PC-9 (cell line): Measurements from ENCODE around the gene CHAF1B. TPM values are rescaled to one million over a fixed set of nuclear protein-coding genes. Genes with fewer than 3 reads are reported as not detected.

Experiments
- BruUV-seq: library from RNA; stranded (reverse); fragments of 400-500 nt; replicated peaks from 2 replicates; lab custom pipeline; 2021; lab: Mats Ljungman, UMichigan
- CTCF ChIA-PET: fragments of 300-600 bp; sonication (Branson Sonifier 250); formaldehyde crosslinking; loops from one replicate; lab custom pipeline; 2022; ENCODE audit warnings: antibody characterized with exemption; lab: Charles Lee
- POLR2A ChIA-PET: fragments of 300-600 bp; sonication (Branson Sonifier 250); formaldehyde crosslinking; loops from one replicate; lab custom pipeline; 2022; ENCODE audit warnings: antibody characterized with exemption; ENCODE audit not compliant: unreplicated experiment; lab: Charles Lee
- DNase-seq, 2 experiments: peaks; one replicate each; pipeline versions ENCODE4 v3.0.0 to v3.0.0-alpha.2; 2015 to 2022; ENCODE audit warnings: mixed read lengths in 1 of 2
- H2AFZ ChIP-seq: fragments of 200-600 bp; sonication (generic); 2 replicates; pipeline ENCODE4 v1.8.1; 2017; ENCODE audit warnings: antibody characterized with exemption
- H3F3A ChIP-seq: fragments of 200-600 bp; sonication (generic); 2 replicates; pipeline ENCODE4 v1.8.1; 2017; ENCODE audit warnings: antibody characterized with exemption, mild to moderate bottlenecking, low read depth; ENCODE audit not compliant: insufficient read depth
- H3K27ac ChIP-seq: fragments of 200-600 bp; sonication (generic); 2 replicates; pipeline ENCODE4 v1.6.1; 2016; ENCODE audit warnings: mixed run types
- H3K27me3 ChIP-seq: fragments of 200-600 bp; sonication (generic); 2 replicates; pipeline ENCODE4 v1.6.1; 2016; ENCODE audit warnings: low read depth, mixed run types; ENCODE audit not compliant: insufficient read depth
- H3K36me3 ChIP-seq: fragments of 200-600 bp; sonication (generic); 2 replicates; pipeline ENCODE4 v1.6.1; 2016; ENCODE audit warnings: low read depth, mixed run types
- H3K4me1 ChIP-seq: fragments of 200-600 bp; sonication (generic); replicated peaks from 2 replicates; pipeline ENCODE4 v1.6.1; 2016; ENCODE audit warnings: mixed run types; ENCODE audit not compliant: insufficient read depth
- H3K4me2 ChIP-seq: fragments of 200-600 bp; sonication (generic); 2 replicates; pipeline ENCODE4 v1.6.1; 2017; ENCODE audit warnings: mixed run types
- H3K4me3 ChIP-seq: fragments of 200-600 bp; sonication (generic); 2 replicates; pipeline ENCODE4 v1.6.1; 2016; ENCODE audit warnings: mixed run types
- H3K79me2 ChIP-seq: fragments of 200-600 bp; sonication (generic); 2 replicates; pipeline ENCODE4 v1.6.1; 2017; ENCODE audit warnings: low read depth, mixed run types
- H3K9me2 ChIP-seq: fragments of 200-600 bp; sonication (generic); 2 replicates; pipeline ENCODE4 v1.8.1; 2017; ENCODE audit warnings: mild to moderate bottlenecking; ENCODE audit not compliant: insufficient read depth
- H3K9me3 ChIP-seq: fragments of 200-600 bp; sonication (generic); 2 replicates; pipeline ENCODE4 v1.8.1; 2016; ENCODE audit warnings: low read depth; ENCODE audit not compliant: insufficient read depth
- H4K20me1 ChIP-seq: fragments of 200-600 bp; sonication (generic); 2 replicates; pipeline ENCODE4 v1.8.1; 2017; ENCODE audit not compliant: insufficient read depth
- EZH2 ChIP-seq: fragments of 200-600 bp; sonication (generic); IDR thresholded peaks from 2 replicates; pipeline ENCODE4 v1.8.0; 2017; ENCODE audit warnings: antibody characterized with exemption, low read depth
- intact Hi-C: fragments of 100-400 bp; cut with micrococcal nuclease; formaldehyde crosslinking; loops from one replicate; pipeline ENCODE4 v1.10.0; 2022; ENCODE audit not compliant: unreplicated experiment
- total RNA-seq: library from RNA; stranded (reverse); gene quantifications from 2 replicates; pipeline ENCODE4 v1.2.3, GENCODE V29; 2021
- TF ChIP-seq, protein P1 (sequence below): fragments of 200-600 bp; sonication (generic); conservative IDR thresholded peaks from 2 replicates; pipeline ENCODE4 v1.6.1; 2017; ENCODE audit warnings: mixed run types, antibody characterized with exemption, mild to moderate bottlenecking, moderate library complexity

The CHAF1B gene
- total RNA-seq, 1 experiment from 2014 or later: 14.1 TPM

DNA sequence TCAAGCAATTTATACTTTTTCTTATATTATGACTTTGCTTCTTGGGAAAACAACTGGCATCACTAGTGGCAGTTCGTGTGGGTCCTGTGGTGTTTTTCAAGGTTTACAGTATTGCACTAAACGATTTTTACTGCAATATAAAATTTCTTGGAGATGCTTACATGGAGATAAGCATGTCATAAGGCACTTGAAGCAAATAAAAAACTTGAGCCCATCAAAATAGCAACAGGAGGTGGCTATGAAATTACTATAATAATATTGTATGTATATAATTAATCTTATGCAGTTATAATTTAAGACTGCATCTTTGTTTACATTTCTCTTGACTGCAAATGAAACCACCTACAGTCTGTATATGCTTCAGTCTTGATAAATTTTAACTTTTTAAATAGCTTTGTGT, 29.3 kb upstream of the CHAF1B start:
- no peak overlapping the region for H3K4me2 ChIP-seq
- intact Hi-C loops: no loop called here
- H2AFZ ChIP-seq: no peak overlapping the region
- H3K79me2 ChIP-seq: no peaks in the 10 kb centered on the region
- H3K27ac ChIP-seq: no peak overlapping the region
- no TSS peak for BruUV-seq
- H3K4me1 ChIP-seq: no peaks in the 10 kb centered on the region
- ChIA-PET POLR2A (no interaction called here), CTCF (no interaction called here)
- no peaks in the 10 kb centered on the region for H3K9me3 ChIP-seq
- H3F3A ChIP-seq: peaks cover 4% of the 10 kb centered on the region; the same call in 1 of the 2 replicates
- no peaks in the 10 kb centered on the region for H3K9me2 ChIP-seq
- no peak for DNase-seq
- H3K36me3 ChIP-seq: peaks cover 5% of the 10 kb centered on the region; the same call in 1 of the 2 replicates
- no peak for TF ChIP-seq EZH2
- TF ChIP-seq, protein P1, sequence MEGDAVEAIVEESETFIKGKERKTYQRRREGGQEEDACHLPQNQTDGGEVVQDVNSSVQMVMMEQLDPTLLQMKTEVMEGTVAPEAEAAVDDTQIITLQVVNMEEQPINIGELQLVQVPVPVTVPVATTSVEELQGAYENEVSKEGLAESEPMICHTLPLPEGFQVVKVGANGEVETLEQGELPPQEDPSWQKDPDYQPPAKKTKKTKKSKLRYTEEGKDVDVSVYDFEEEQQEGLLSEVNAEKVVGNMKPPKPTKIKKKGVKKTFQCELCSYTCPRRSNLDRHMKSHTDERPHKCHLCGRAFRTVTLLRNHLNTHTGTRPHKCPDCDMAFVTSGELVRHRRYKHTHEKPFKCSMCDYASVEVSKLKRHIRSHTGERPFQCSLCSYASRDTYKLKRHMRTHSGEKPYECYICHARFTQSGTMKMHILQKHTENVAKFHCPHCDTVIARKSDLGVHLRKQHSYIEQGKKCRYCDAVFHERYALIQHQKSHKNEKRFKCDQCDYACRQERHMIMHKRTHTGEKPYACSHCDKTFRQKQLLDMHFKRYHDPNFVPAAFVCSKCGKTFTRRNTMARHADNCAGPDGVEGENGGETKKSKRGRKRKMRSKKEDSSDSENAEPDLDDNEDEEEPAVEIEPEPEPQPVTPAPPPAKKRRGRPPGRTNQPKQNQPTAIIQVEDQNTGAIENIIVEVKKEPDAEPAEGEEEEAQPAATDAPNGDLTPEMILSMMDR: no peak
- no peaks in the 10 kb centered on the region for H3K27me3 ChIP-seq
- H4K20me1 ChIP-seq: no peaks in the 10 kb centered on the region
- H3K4me3 ChIP-seq: no peak overlapping the region

DNA sequence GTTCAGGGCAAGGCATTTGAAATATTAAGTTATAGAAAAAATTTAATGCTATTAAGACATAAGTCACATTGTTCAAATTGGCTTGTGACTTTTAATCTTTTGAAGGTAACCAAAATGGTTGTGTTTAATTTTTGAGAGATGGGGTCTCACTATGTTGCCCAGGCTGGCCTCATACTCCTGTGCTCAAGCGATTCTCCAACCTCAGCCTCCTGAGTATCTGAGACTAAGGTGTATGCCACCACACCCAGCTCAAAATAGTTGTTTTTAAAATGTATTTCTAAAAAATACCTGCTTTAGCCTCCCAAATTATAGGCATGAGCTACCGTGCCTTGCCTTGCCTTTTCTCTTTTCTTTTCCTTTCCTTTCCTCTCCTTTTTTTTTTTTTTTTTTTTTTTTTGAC, 26.0 kb upstream of the CHAF1B start:
- H3K9me3 ChIP-seq: no peaks in the 10 kb centered on the region
- H2AFZ ChIP-seq: no peak overlapping the region
- no peaks in the 10 kb centered on the region for H3K9me2 ChIP-seq
- no peaks in the 10 kb centered on the region for H3K79me2 ChIP-seq
- ChIA-PET CTCF (no interaction called here), POLR2A (no interaction called here)
- no peaks in the 10 kb centered on the region for H3K27me3 ChIP-seq
- no peak overlapping the region for H3K27ac ChIP-seq
- peaks cover 4% of the 10 kb centered on the region; the same call in 1 of the 2 replicates for H3F3A ChIP-seq
- H3K4me2 ChIP-seq: no peak overlapping the region
- no peak for TF ChIP-seq EZH2
- TF ChIP-seq, protein P1: no peak
- no peak for DNase-seq
- no peaks in the 10 kb centered on the region for H3K4me1 ChIP-seq
- no peaks in the 10 kb centered on the region for H4K20me1 ChIP-seq
- BruUV-seq: no TSS peak
- H3K36me3 ChIP-seq: peaks cover 5% of the 10 kb centered on the region; the same call in 1 of the 2 replicates
- intact Hi-C loops: no loop called here
- no peak overlapping the region for H3K4me3 ChIP-seq

DNA sequence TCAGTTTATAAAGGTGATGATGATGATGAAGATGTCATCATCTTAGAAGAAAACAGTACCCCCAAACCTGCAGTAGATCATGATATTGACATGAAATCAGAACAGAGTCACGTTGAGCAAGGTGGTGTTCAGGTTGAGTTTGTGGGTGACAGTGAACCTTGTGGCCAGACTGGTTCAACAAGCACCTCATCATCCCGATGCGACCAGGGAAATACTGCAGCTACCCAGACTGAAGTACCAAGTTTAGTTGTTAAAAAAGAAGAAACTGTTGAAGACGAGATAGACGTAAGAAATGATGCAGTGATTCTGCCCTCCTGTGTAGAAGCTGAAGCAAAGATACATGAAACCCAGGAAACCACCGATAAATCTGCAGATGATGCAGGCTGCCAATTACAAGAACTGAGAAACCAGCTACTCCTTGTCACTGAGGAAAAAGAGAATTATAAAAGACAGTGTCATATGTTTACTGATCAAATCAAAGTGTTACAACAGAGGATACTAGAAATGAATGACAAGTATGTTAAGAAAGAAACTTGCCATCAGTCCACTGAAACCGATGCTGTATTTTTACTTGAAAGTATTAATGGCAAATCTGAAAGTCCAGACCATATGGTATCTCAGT, 16.0 kb upstream of the CHAF1B start:
- no peaks in the 10 kb centered on the region for H3K9me2 ChIP-seq
- ChIA-PET POLR2A (no interaction called here), CTCF (no interaction called here)
- TF ChIP-seq, protein P1: no peak
- TF ChIP-seq EZH2: no peak
- no peaks in the 10 kb centered on the region for H4K20me1 ChIP-seq
- no peak overlapping the region for H2AFZ ChIP-seq
- no TSS peak for BruUV-seq
- intact Hi-C loops: no loop called here
- H3K27me3 ChIP-seq: no peaks in the 10 kb centered on the region
- H3F3A ChIP-seq: no peaks in the 10 kb centered on the region
- DNase-seq: no peak
- H3K27ac ChIP-seq: no peak overlapping the region
- no peaks in the 10 kb centered on the region for H3K4me1 ChIP-seq
- no peaks in the 10 kb centered on the region; the same call in 1 of the 2 replicates for H3K36me3 ChIP-seq
- H3K4me3 ChIP-seq: no peak overlapping the region
- H3K9me3 ChIP-seq: no peaks in the 10 kb centered on the region
- H3K4me2 ChIP-seq: no peak overlapping the region
- H3K79me2 ChIP-seq: no peaks in the 10 kb centered on the region
